GM12878 (cell line): Measurements from ENCODE around the gene NISCH.

Source experiments
- EP300 ChIP-seq, 2 experiments: fragments of 150-350 bp in 1 of 2; IDR thresholded peaks; 2 replicates each; pipeline ENCODE4 v1.6.1; 2011 to 2012; ENCODE audit warnings: low read depth in 2 of 2, low read length in 2 of 2, borderline replicate concordance in 1 of 2, improper control_type of control experiment in 1 of 2, inconsistent platforms in 1 of 2; ENCODE audit not compliant: control insufficient read depth in 1 of 2
- POLR2A ChIP-seq: IDR thresholded peaks from 2 replicates; pipeline ENCODE4 v1.6.1; 2011; ENCODE audit warnings: low read depth, mild to moderate bottlenecking, low read length
- SIN3A ChIP-seq: IDR thresholded peaks from 2 replicates; pipeline ENCODE4 v1.6.1; 2012; ENCODE audit warnings: low read depth, low read length, improper control_type of control experiment

DNA sequence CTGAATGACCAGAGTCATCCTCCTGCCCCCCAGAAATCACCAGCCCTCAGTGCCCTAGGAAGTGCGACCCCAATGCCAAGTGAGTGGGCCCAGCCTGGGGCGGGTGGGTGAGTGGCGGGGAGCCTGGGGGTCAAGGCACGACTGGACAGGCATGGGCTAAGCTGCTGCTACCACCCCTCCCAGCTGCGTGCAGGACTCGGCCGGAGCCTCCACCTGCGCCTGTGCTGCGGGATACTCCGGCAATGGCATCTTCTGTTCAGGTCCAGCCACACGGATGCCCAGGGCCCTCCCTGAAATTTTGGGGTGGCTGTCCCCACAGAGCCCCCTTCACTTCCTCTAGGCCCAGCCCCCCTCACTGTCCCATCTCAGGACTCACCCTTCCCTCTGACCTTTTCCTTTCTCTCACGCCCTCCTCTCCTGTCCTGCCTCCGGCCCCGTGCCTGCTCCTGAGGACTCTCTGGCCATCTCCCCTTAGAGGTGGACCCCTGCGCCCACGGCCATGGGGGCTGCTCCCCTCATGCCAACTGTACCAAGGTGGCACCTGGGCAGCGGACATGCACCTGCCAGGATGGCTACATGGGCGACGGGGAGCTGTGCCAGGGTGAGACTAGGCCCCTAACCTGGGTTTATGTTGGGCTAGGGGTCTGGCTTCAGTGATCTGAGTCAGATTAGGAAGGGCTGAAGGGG lies 61.2 kb downstream of the NISCH start:
- TF ChIP-seq POLR2A, result no peak
- TF ChIP-seq SIN3A, result no peak
- no peak for TF ChIP-seq EP300 (IDR thresholded peaks at IDR 0.05; ENCODE audit: borderline replicate concordance in 1 of 2, control insufficient read depth in 1 of 2, low read depth in 2 of 2, low read length in 2 of 2)
